Measurements from ENCODE around the gene ZCCHC24.

- no peak for TF ChIP-seq CTCF (IDR thresholded peaks at IDR 0.05; ENCODE audit: low read depth, low read length, missing input control)
- no peak for TF ChIP-seq RAD21 (IDR thresholded peaks at IDR 0.05)
- TF ChIP-seq EGR1 (IDR thresholded peaks at IDR 0.05; ENCODE audit: low read depth in 2 of 2): no peak
- no peak for TF ChIP-seq ZBTB33 (IDR thresholded peaks at IDR 0.05)
- no peak for TF ChIP-seq SP1 (IDR thresholded peaks at IDR 0.05)
- no peak for TF ChIP-seq YY1 (IDR thresholded peaks at IDR 0.05)
- TF ChIP-seq JUND (IDR thresholded peaks at IDR 0.05): no peak
- no peak for TF ChIP-seq TAF1 (conservative IDR thresholded peaks at IDR 0.05)
- TF ChIP-seq REST (IDR thresholded peaks at IDR 0.05): no peak
- TF ChIP-seq GABPA (IDR thresholded peaks at IDR 0.05 in 1 of 2, conservative IDR thresholded peaks at IDR 0.05 in 1 of 2): no peak
- no peak for TF ChIP-seq MAX (IDR thresholded peaks at IDR 0.05)
- TF ChIP-seq ATF3 (IDR thresholded peaks at IDR 0.05): no peak
Observed at GRCh38 chr10:79407811-79408795, 37.3 kb downstream of the ZCCHC24 start.

Measured in liver (tissue), 3 donors.